Nephron progenitor cell (in vitro differentiated cells): ENCODE measurements around the gene NUP50.

Source experiments
- DNase-seq: peaks from one replicate; pipeline ENCODE4 v3.0.0; 2021
- H3K27ac Mint-ChIP-seq: 2 replicates; pipeline ENCODE4 v1.8.0; 2021; ENCODE audit warnings: mild to moderate bottlenecking, moderate library complexity, mixed read lengths
- H3K27me3 Mint-ChIP-seq: 2 replicates; pipeline ENCODE4 v1.8.0; 2021; ENCODE audit warnings: mild to moderate bottlenecking, low read depth, mixed read lengths; ENCODE audit not compliant: poor library complexity
- H3K36me3 Mint-ChIP-seq: 2 replicates; pipeline ENCODE4 v1.8.0; 2021; ENCODE audit warnings: low read depth, mixed read lengths
- H3K4me1 Mint-ChIP-seq: 2 replicates; pipeline ENCODE4 v1.8.0; 2021; ENCODE audit warnings: mixed read lengths
- H3K4me3 Mint-ChIP-seq: 2 replicates; pipeline ENCODE4 v1.8.0; 2021; ENCODE audit warnings: mild to moderate bottlenecking, moderate library complexity, mixed read lengths
- H3K9me3 Mint-ChIP-seq: 2 replicates; pipeline ENCODE4 v1.8.0; 2021; ENCODE audit warnings: mild to moderate bottlenecking, moderate library complexity, mixed read lengths
- CTCF ChIP-seq: fragments of 200-600 bp; sonication (generic); IDR thresholded peaks from 2 replicates; pipeline ENCODE4 v1.5.0; 2021; ENCODE audit warnings: antibody characterized with exemption

Gene NUP50

GRCh38 chr22:45171830-45172229 is 8.1 kb downstream of the NUP50 start:
- Mint-ChIP-seq H3K9me3 (no peaks in the 10 kb centered on the region), H3K27me3 (no peaks in the 10 kb centered on the region), H3K27ac (no peak overlapping the region), H3K4me1 (peaks cover 26% of the 10 kb centered on the region), H3K36me3 (peaks cover 93% of the 10 kb centered on the region), H3K4me3 (no peak overlapping the region)
- no peak for DNase-seq
- TF ChIP-seq CTCF, result no peak

GRCh38 chr22:45172881-45173585 is 9.3 kb downstream of the NUP50 start:
- H3K27ac Mint-ChIP-seq, result peak overlapping the region; percentile 12
- peaks cover 24% of the 10 kb centered on the region for H3K4me1 Mint-ChIP-seq
- H3K9me3 Mint-ChIP-seq, result no peaks in the 10 kb centered on the region
- H3K36me3 Mint-ChIP-seq, result peaks cover 96% of the 10 kb centered on the region
- DNase-seq, result no peak
- no peaks in the 10 kb centered on the region for H3K27me3 Mint-ChIP-seq
- no peak for TF ChIP-seq CTCF
- no peak overlapping the region for H3K4me3 Mint-ChIP-seq

GRCh38 chr22:45179276-45180049 is 15.7 kb downstream of the NUP50 start:
- H3K4me3 Mint-ChIP-seq, result no peak overlapping the region
- H3K27ac Mint-ChIP-seq, result no peak overlapping the region
- no peaks in the 10 kb centered on the region for H3K9me3 Mint-ChIP-seq
- TF ChIP-seq CTCF, result no peak
- peaks cover 95% of the 10 kb centered on the region for H3K36me3 Mint-ChIP-seq
- H3K27me3 Mint-ChIP-seq, result no peaks in the 10 kb centered on the region
- no peak for DNase-seq
- peaks cover 11% of the 10 kb centered on the region for H3K4me1 Mint-ChIP-seq

- Mint-ChIP-seq H3K9me3 (no peaks in the 10 kb centered on the region), H3K4me1 (peaks cover 11% of the 10 kb centered on the region), H3K4me3 (no peak overlapping the region), H3K36me3 (peaks cover 95% of the 10 kb centered on the region), H3K27ac (no peak overlapping the region), H3K27me3 (no peaks in the 10 kb centered on the region)
- TF ChIP-seq CTCF, result no peak
- DNase-seq, result no peak
These were observed 16.5 kb downstream of the NUP50 start for GRCh38 chr22:45180146-45180679.

- H3K9me3 Mint-ChIP-seq, result no peaks in the 10 kb centered on the region
- peaks cover 90% of the 10 kb centered on the region for H3K36me3 Mint-ChIP-seq
- H3K4me3 Mint-ChIP-seq, result no peak overlapping the region
- H3K27ac Mint-ChIP-seq, result no peak overlapping the region
- peaks cover 4% of the 10 kb centered on the region for H3K4me1 Mint-ChIP-seq
- DNase-seq, result no peak
- no peak for TF ChIP-seq CTCF
- no peaks in the 10 kb centered on the region for H3K27me3 Mint-ChIP-seq
These were observed 17.5 kb downstream of the NUP50 start for GRCh38 chr22:45181240-45181639.
